HepG2 (cell line): ENCODE results near the gene AMOTL2.

Source experiments
- EP300 ChIP-seq, 3 experiments: sonication (generic) in 1 of 3; formaldehyde crosslinking in 1 of 3; IDR thresholded peaks; 2 replicates each; pipeline versions ENCODE4 v1.5.1 to v1.6.1; 2011 to 2020; ENCODE audit warnings: low read depth in 2 of 3, low read length in 2 of 3, borderline replicate concordance in 1 of 3, improper control_type of control experiment in 1 of 3, mild to moderate bottlenecking in 1 of 3, missing genetic modification reagents in 1 of 3, moderate library complexity in 1 of 3
- FOSL1 ChIP-seq: sonication (generic); formaldehyde crosslinking; IDR thresholded peaks from 2 replicates; pipeline ENCODE4 v1.9.0; 2021; ENCODE audit warnings: missing genetic modification reagents, borderline replicate concordance
- KDM4B ChIP-seq: sonication (generic); formaldehyde crosslinking; IDR thresholded peaks from 2 replicates; pipeline ENCODE4 v1.4.0; 2020; ENCODE audit warnings: missing genetic modification reagents
- NR1H2 ChIP-seq: sonication (generic); formaldehyde crosslinking; IDR thresholded peaks from 2 replicates; pipeline ENCODE4 v1.8.1; 2022; ENCODE audit warnings: low read depth, missing genetic modification reagents, borderline replicate concordance
- POLR2AphosphoS5 ChIP-seq: IDR thresholded peaks from 2 replicates; pipeline ENCODE4 v1.6.1; 2012; ENCODE audit warnings: low read depth, low read length
- ZNF256 ChIP-seq: sonication (generic); formaldehyde crosslinking; conservative IDR thresholded peaks from 2 replicates; pipeline ENCODE4 v1.4.0; 2020; ENCODE audit warnings: missing genetic modification reagents
- TF ChIP-seq, protein P1 (sequence below): sonication (generic); formaldehyde crosslinking; IDR thresholded peaks from 2 replicates; pipeline ENCODE4 v1.8.1; 2023; ENCODE audit warnings: mild to moderate bottlenecking, missing genetic modification reagents
- TF ChIP-seq, protein P2 (sequence below): sonication (generic); formaldehyde crosslinking; IDR thresholded peaks from 2 replicates; pipeline ENCODE4 v1.8.1; 2022; ENCODE audit warnings: low read depth, mild to moderate bottlenecking, missing genetic modification reagents
- TF ChIP-seq, protein P3 (sequence below): sonication (generic); formaldehyde crosslinking; IDR thresholded peaks from 2 replicates; pipeline ENCODE4 v1.8.0; 2022; ENCODE audit warnings: mild to moderate bottlenecking, missing genetic modification reagents, moderate library complexity
- TF ChIP-seq, protein P4 (sequence below): sonication (generic); formaldehyde crosslinking; IDR thresholded peaks from 2 replicates; pipeline ENCODE4 v1.4.0; 2020; ENCODE audit warnings: missing genetic modification reagents, borderline replicate concordance
- TF ChIP-seq, protein P5 (sequence below): sonication (generic); formaldehyde crosslinking; IDR thresholded peaks from 2 replicates; pipeline ENCODE4 v1.5.0; 2020; ENCODE audit warnings: mild to moderate bottlenecking, missing genetic modification reagents, moderate library complexity

DNA sequence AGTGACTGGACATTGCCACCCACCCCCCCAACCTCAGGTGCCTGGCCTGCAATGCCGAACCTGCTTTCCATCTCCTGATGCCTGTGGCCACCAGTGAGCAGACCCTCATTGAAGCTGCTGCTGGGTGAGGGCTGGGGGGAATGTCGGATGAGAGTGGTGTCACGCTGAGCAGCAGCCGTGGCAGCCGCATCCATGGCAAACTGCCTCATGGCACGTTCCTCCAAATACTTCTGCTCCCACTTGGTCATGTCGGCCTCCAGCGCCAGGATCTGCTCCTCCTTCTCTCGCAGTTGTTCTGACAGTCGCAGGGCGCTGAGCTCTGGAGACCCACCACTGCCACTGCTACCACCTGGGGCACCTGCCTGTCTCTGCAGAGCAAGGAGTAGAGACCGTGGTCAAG lies 14.2 kb downstream of the AMOTL2 start:
- TF ChIP-seq, protein P1, sequence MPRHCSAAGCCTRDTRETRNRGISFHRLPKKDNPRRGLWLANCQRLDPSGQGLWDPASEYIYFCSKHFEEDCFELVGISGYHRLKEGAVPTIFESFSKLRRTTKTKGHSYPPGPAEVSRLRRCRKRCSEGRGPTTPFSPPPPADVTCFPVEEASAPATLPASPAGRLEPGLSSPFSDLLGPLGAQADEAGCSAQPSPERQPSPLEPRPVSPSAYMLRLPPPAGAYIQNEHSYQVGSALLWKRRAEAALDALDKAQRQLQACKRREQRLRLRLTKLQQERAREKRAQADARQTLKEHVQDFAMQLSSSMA (CRISPR knock-in tag): no peak
- TF ChIP-seq KDM4B (CRISPR knock-in tag): no peak
- TF ChIP-seq, protein P2, sequence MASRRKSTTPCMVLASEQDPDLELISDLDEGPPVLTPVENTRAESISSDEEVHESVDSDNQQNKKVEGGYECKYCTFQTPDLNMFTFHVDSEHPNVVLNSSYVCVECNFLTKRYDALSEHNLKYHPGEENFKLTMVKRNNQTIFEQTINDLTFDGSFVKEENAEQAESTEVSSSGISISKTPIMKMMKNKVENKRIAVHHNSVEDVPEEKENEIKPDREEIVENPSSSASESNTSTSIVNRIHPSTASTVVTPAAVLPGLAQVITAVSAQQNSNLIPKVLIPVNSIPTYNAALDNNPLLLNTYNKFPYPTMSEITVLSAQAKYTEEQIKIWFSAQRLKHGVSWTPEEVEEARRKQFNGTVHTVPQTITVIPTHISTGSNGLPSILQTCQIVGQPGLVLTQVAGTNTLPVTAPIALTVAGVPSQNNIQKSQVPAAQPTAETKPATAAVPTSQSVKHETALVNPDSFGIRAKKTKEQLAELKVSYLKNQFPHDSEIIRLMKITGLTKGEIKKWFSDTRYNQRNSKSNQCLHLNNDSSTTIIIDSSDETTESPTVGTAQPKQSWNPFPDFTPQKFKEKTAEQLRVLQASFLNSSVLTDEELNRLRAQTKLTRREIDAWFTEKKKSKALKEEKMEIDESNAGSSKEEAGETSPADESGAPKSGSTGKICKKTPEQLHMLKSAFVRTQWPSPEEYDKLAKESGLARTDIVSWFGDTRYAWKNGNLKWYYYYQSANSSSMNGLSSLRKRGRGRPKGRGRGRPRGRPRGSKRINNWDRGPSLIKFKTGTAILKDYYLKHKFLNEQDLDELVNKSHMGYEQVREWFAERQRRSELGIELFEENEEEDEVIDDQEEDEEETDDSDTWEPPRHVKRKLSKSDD (CRISPR knock-in tag): no peak
- no peak for TF ChIP-seq FOSL1
- TF ChIP-seq, protein P3, sequence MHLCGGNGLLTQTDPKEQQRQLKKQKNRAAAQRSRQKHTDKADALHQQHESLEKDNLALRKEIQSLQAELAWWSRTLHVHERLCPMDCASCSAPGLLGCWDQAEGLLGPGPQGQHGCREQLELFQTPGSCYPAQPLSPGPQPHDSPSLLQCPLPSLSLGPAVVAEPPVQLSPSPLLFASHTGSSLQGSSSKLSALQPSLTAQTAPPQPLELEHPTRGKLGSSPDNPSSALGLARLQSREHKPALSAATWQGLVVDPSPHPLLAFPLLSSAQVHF (CRISPR knock-in tag): no peak
- TF ChIP-seq, protein P4, sequence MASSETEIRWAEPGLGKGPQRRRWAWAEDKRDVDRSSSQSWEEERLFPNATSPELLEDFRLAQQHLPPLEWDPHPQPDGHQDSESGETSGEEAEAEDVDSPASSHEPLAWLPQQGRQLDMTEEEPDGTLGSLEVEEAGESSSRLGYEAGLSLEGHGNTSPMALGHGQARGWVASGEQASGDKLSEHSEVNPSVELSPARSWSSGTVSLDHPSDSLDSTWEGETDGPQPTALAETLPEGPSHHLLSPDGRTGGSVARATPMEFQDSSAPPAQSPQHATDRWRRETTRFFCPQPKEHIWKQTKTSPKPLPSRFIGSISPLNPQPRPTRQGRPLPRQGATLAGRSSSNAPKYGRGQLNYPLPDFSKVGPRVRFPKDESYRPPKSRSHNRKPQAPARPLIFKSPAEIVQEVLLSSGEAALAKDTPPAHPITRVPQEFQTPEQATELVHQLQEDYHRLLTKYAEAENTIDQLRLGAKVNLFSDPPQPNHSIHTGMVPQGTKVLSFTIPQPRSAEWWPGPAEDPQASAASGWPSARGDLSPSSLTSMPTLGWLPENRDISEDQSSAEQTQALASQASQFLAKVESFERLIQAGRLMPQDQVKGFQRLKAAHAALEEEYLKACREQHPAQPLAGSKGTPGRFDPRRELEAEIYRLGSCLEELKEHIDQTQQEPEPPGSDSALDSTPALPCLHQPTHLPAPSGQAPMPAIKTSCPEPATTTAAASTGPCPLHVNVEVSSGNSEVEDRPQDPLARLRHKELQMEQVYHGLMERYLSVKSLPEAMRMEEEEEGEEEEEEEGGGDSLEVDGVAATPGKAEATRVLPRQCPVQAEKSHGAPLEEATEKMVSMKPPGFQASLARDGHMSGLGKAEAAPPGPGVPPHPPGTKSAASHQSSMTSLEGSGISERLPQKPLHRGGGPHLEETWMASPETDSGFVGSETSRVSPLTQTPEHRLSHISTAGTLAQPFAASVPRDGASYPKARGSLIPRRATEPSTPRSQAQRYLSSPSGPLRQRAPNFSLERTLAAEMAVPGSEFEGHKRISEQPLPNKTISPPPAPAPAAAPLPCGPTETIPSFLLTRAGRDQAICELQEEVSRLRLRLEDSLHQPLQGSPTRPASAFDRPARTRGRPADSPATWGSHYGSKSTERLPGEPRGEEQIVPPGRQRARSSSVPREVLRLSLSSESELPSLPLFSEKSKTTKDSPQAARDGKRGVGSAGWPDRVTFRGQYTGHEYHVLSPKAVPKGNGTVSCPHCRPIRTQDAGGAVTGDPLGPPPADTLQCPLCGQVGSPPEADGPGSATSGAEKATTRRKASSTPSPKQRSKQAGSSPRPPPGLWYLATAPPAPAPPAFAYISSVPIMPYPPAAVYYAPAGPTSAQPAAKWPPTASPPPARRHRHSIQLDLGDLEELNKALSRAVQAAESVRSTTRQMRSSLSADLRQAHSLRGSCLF (CRISPR knock-in tag): no peak
- TF ChIP-seq ZNF256: no peak
- TF ChIP-seq POLR2AphosphoS5: no peak
- TF ChIP-seq EP300 (IDR thresholded peaks at IDR 0.05; ENCODE audit: low read depth in 2 of 2, low read length in 2 of 2): no peak
- no peak for TF ChIP-seq EP300 (CRISPR knock-in tag; IDR thresholded peaks at IDR 0.05; ENCODE audit: borderline replicate concordance)
- TF ChIP-seq, protein P5, sequence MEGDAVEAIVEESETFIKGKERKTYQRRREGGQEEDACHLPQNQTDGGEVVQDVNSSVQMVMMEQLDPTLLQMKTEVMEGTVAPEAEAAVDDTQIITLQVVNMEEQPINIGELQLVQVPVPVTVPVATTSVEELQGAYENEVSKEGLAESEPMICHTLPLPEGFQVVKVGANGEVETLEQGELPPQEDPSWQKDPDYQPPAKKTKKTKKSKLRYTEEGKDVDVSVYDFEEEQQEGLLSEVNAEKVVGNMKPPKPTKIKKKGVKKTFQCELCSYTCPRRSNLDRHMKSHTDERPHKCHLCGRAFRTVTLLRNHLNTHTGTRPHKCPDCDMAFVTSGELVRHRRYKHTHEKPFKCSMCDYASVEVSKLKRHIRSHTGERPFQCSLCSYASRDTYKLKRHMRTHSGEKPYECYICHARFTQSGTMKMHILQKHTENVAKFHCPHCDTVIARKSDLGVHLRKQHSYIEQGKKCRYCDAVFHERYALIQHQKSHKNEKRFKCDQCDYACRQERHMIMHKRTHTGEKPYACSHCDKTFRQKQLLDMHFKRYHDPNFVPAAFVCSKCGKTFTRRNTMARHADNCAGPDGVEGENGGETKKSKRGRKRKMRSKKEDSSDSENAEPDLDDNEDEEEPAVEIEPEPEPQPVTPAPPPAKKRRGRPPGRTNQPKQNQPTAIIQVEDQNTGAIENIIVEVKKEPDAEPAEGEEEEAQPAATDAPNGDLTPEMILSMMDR: no peak
- TF ChIP-seq NR1H2 (CRISPR knock-in tag): no peak
